ENCODE measurements around the gene GGTLC2. TPM values are rescaled to one million over a fixed set of nuclear protein-coding genes. Genes with fewer than 3 reads are reported as not detected.

GGTLC2 gene
- total RNA-seq, 1 donor from 2014 or later, result not detected

DNA sequence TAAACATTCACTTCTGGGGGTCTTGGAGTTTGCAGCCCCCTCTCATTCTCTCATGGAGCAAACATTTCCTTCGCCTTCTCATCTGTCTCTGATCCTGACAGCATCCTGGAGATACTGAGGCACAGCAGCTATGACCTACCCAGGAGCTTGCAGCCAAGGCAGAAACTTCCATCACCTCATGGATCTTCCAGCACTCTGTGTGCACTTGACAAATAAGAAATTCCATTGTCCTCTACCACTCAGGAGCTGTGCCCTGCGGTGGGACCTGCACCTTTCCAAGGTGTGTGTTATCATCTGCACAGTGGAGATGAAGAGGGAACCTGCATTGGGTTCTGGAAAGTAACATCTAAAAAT lies 49.1 kb downstream of the GGTLC2 start:
- intact Hi-C loops (cut with micrococcal nuclease), result no loop called here
- TF ChIP-seq, protein P1, sequence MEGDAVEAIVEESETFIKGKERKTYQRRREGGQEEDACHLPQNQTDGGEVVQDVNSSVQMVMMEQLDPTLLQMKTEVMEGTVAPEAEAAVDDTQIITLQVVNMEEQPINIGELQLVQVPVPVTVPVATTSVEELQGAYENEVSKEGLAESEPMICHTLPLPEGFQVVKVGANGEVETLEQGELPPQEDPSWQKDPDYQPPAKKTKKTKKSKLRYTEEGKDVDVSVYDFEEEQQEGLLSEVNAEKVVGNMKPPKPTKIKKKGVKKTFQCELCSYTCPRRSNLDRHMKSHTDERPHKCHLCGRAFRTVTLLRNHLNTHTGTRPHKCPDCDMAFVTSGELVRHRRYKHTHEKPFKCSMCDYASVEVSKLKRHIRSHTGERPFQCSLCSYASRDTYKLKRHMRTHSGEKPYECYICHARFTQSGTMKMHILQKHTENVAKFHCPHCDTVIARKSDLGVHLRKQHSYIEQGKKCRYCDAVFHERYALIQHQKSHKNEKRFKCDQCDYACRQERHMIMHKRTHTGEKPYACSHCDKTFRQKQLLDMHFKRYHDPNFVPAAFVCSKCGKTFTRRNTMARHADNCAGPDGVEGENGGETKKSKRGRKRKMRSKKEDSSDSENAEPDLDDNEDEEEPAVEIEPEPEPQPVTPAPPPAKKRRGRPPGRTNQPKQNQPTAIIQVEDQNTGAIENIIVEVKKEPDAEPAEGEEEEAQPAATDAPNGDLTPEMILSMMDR (IDR thresholded peaks at IDR 0.05), result no peak
- no peak for DNase-seq
- H3K9me3 Mint-ChIP-seq, result no peaks in the 10 kb centered on the region
- peaks cover 45% of the 10 kb centered on the region for H3K4me1 Mint-ChIP-seq
- POLR2A ChIA-PET, result no interaction called here
- no peak for ATAC-seq (ENCODE audit: low read depth)
- no peak overlapping the region for H3K27ac Mint-ChIP-seq
- H3K4me3 Mint-ChIP-seq, result no peak overlapping the region
- H3K27me3 Mint-ChIP-seq, result no peaks in the 10 kb centered on the region
- CTCF ChIA-PET, result interaction anchor here (1.0 to 3.2 kb wide), 8 partner anchors 9 to 261 kb away, joined by 3 to 21 read pairs (median 6); no protein-coding TSS in a partner anchor
- H3K36me3 Mint-ChIP-seq (ENCODE audit: low read depth), result no peaks in the 10 kb centered on the region

DNA sequence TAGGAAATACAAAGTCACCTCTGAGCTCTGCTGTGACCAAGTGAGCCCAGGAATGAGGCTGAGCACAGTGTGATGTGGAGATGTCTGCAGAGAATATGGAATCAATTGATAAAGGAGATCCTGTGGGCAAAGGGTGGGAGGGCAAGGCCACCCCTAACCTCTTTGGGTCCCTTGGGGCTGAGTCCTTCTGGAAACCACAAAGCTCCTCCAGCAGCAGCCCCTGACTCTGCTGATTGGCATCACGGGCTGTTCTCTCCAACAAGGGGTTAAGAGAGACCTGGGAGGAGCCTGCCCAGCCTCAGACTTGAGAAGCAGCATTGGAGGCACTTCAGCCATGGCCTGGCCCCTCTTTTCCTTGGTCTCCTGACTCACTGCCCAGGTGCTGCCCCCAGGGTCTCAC lies 49.7 kb downstream of the GGTLC2 start:
- no peak overlapping the region for H3K27ac Mint-ChIP-seq
- H3K27me3 Mint-ChIP-seq, result no peaks in the 10 kb centered on the region
- peaks cover 48% of the 10 kb centered on the region for H3K4me1 Mint-ChIP-seq
- no peaks in the 10 kb centered on the region for H3K9me3 Mint-ChIP-seq
- CTCF ChIA-PET, result interaction anchor here (1.0 to 3.2 kb wide), 4 partner anchors 8 to 260 kb away, joined by 3 to 13 read pairs (median 5); no protein-coding TSS in a partner anchor
- POLR2A ChIA-PET, result no interaction called here
- no peaks in the 10 kb centered on the region for H3K36me3 Mint-ChIP-seq (ENCODE audit: low read depth)
- TF ChIP-seq, protein P1 (IDR thresholded peaks at IDR 0.05), result no peak
- DNase-seq (no peak), ATAC-seq (ENCODE audit: low read depth) (no peak)
- no peak overlapping the region for H3K4me3 Mint-ChIP-seq
- intact Hi-C loops (cut with micrococcal nuclease), result no loop called here

DNA sequence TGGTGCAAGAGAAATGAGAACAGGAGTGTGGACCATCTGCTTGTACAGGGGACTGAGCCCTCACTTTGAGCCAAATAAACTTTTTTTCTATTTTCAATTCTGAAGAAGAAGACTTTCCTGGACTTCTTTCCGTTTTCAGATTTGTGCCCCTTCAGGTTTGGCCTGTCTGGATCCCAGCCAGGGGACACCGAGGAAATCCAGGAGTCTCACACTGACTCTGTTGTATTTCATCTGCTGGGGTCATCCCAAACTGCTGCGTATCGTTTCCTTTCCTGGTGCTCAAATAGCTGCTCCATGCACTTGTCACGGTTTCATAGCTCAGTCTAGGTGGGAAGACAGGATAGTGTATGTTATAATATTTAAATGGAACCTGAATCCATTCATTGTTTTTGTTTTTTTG lies 51.7 kb downstream of the GGTLC2 start:
- POLR2A ChIA-PET, result no interaction called here
- TF ChIP-seq, protein P1 (IDR thresholded peaks at IDR 0.05), result no peak
- Mint-ChIP-seq H3K9me3 (no peaks in the 10 kb centered on the region), H3K27ac (peak overlapping the region; percentile 41), H3K27me3 (no peaks in the 10 kb centered on the region), H3K4me1 (peaks cover 47% of the 10 kb centered on the region), H3K4me3 (no peak overlapping the region), H3K36me3 (ENCODE audit: low read depth) (no peaks in the 10 kb centered on the region)
- intact Hi-C loops (cut with micrococcal nuclease), result no loop called here
- CTCF ChIA-PET, result no interaction called here
- no peak for ATAC-seq (ENCODE audit: low read depth)
- DNase-seq, result no peak

Other genes with a start within 250 kb of the GGTLC2 start
- 2.5 TPM in 2 replicates for gene ZNF280B, start 135.9 kb upstream of the GGTLC2 start, total RNA-seq
- not detected in 2 replicates for gene ZNF280A, start 124.3 kb upstream of the GGTLC2 start, total RNA-seq
- gene PRAME, start 85.3 kb upstream of the GGTLC2 start, total RNA-seq, result 0.12 TPM in 1 of 2 replicates, not detected in the other
- 189 and 195 TPM in 2 replicates for gene IGLL5, start 243.2 kb downstream of the GGTLC2 start, total RNA-seq

Measured in activated B cell treated with CpG ODN at 0.5 μM for 24 hours (primary cell).